ENCODE measurements around the gene CACUL1. TPM values are rescaled to one million over a fixed set of nuclear protein-coding genes. Genes with fewer than 3 reads are reported as not detected.

CACUL1 gene
- total RNA-seq, 1 experiment from 2014 or later, result 38.5 TPM

DNA sequence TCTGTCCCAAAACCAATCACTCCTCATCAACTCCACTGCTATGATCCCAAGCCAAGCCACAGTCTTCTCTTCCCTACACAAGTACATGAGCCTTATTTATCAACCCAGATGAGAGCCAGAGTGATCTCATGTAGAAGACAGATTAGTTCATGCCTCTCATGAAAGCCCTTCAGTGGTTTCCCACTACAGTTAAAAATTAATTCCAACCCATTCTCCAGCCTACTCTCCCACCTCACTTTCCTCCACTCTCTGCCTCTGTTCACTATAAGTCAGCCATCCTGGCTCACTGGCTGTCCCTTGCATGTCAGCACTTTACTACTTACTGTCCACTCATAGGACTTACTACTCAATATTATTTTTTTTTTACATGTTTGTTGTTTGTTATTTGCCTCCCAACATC, 67.3 kb downstream of the CACUL1 start:
- no peaks in the 10 kb centered on the region for H3K27me3 ChIP-seq (ENCODE audit: insufficient read depth, low read length)
- no peak overlapping the region for H3K14ac ChIP-seq (ENCODE audit: insufficient read depth, low read length)
- H2BK5ac ChIP-seq (ENCODE audit: insufficient read length, low read length), result no peak overlapping the region
- no peak for DNase-seq
- H3K27ac ChIP-seq (ENCODE audit: insufficient read length, low read depth, low read length), result no peak overlapping the region
- Mint-ChIP-seq H3K4me3 (no peak overlapping the region), H3K27me3 (ENCODE audit: low read depth) (no peaks in the 10 kb centered on the region), H3K4me1 (no peaks in the 10 kb centered on the region), H3K27ac (no peak overlapping the region; a peak in 1 of 7 replicates), H3K9me3 (no peaks in the 10 kb centered on the region), H3K36me3 (ENCODE audit: insufficient read depth in 1 of 3, low read depth in 3 of 3) (peaks cover 14 to 49% (median 35%) of the 10 kb centered on the region in 3 experiments)
- no peaks in the 10 kb centered on the region for H3K4me1 ChIP-seq (ENCODE audit: insufficient read depth, low read length)
- H3K23me2 ChIP-seq (ENCODE audit: insufficient read length, low read depth, low read length, poor library complexity, severe bottlenecking), result no peaks in the 10 kb centered on the region
- H3K79me1 ChIP-seq (ENCODE audit: insufficient read depth, low read depth, low read length, poor library complexity, severe bottlenecking), result no peaks in the 10 kb centered on the region
- TF ChIP-seq, protein P1, sequence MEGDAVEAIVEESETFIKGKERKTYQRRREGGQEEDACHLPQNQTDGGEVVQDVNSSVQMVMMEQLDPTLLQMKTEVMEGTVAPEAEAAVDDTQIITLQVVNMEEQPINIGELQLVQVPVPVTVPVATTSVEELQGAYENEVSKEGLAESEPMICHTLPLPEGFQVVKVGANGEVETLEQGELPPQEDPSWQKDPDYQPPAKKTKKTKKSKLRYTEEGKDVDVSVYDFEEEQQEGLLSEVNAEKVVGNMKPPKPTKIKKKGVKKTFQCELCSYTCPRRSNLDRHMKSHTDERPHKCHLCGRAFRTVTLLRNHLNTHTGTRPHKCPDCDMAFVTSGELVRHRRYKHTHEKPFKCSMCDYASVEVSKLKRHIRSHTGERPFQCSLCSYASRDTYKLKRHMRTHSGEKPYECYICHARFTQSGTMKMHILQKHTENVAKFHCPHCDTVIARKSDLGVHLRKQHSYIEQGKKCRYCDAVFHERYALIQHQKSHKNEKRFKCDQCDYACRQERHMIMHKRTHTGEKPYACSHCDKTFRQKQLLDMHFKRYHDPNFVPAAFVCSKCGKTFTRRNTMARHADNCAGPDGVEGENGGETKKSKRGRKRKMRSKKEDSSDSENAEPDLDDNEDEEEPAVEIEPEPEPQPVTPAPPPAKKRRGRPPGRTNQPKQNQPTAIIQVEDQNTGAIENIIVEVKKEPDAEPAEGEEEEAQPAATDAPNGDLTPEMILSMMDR (conservative IDR thresholded peaks at IDR 0.05), result no peak
- H3K9ac ChIP-seq (ENCODE audit: extremely low read depth, insufficient read length, low read length), result no peak overlapping the region
- H3K4ac ChIP-seq (ENCODE audit: low read depth, low read length), result no peak overlapping the region
- no peak overlapping the region for H3T11ph ChIP-seq (ENCODE audit: low read length)
- H2BK12ac ChIP-seq (ENCODE audit: insufficient read length, low read depth, low read length), result no peak overlapping the region
- no peak overlapping the region for H2BK15ac ChIP-seq (ENCODE audit: low read depth, low read length)
- no peak overlapping the region for H2BK120ac ChIP-seq (ENCODE audit: low read depth, low read length, poor library complexity, severe bottlenecking)
- no peak overlapping the region for H2BK20ac ChIP-seq (ENCODE audit: low read depth, low read length, poor library complexity, severe bottlenecking)
- no peak overlapping the region for H4K8ac ChIP-seq (replicated peaks; ENCODE audit: insufficient read length, low read depth, low read length)
- no peak overlapping the region for H3K56ac ChIP-seq (ENCODE audit: insufficient read length, low read depth, low read length)
- no peak overlapping the region for H4K91ac ChIP-seq (ENCODE audit: insufficient read length, low read depth, low read length)
- H2AK5ac ChIP-seq (ENCODE audit: insufficient read length, low read length), result no peak overlapping the region
- H3K18ac ChIP-seq (ENCODE audit: insufficient read length, low read depth, low read length), result no peak overlapping the region
- no peak overlapping the region for H2AFZ ChIP-seq (ENCODE audit: low read length)
- no peak overlapping the region for H4K5ac ChIP-seq (ENCODE audit: insufficient read length, low read depth, low read length)
- H3K79me2 ChIP-seq (ENCODE audit: insufficient read depth, low read length), result no peaks in the 10 kb centered on the region
- no peaks in the 10 kb centered on the region for H4K20me1 ChIP-seq (ENCODE audit: control insufficient read depth, insufficient read depth, insufficient read length)
- no peak overlapping the region for H3K4me2 ChIP-seq (ENCODE audit: insufficient read depth, insufficient read length, low read length)
- H3K23ac ChIP-seq (ENCODE audit: insufficient read length, low read depth, low read length), result no peak overlapping the region
- H3K9me3 ChIP-seq (ENCODE audit: control insufficient read depth, low read depth, low read length), result no peaks in the 10 kb centered on the region

Data from H9 (cell line).